Measurements from ENCODE around the gene IFI27L1. TPM values are rescaled to one million over a fixed set of nuclear protein-coding genes. Genes with fewer than 3 reads are reported as not detected.

The IFI27L1 gene
- total RNA-seq, 1 experiment from 2014 or later: 26.0 TPM

GRCh38 chr14:94114589-94115057, 33.5 kb downstream of the IFI27L1 start:
- ATAC-seq: no peak
- H3K9ac ChIP-seq (ENCODE audit: low read length): no peak overlapping the region
- H3K4me3 ChIP-seq (replicated peaks in 1 of 2; ENCODE audit: low read depth in 1 of 2, low read length in 2 of 2): no peak overlapping the region
- CTCF ChIA-PET: no interaction called here
- H3K4me1 ChIP-seq (ENCODE audit: control insufficient read depth in 1 of 2, insufficient read depth in 2 of 2, low read length in 2 of 2): peaks cover 0 to 18% of the 10 kb centered on the region in 2 experiments; a peak in 1 of 4 replicates
- H2AFZ ChIP-seq (ENCODE audit: low read depth, low read length, poor library complexity, severe bottlenecking): no peak overlapping the region
- DNase-seq (ENCODE audit: low read depth, low spot score): no peak
- RAD21 ChIA-PET (ENCODE audit: low non-redundant PET in 1 of 2, low total read pairs in 2 of 2, uncharacterized antibody in 2 of 2, unreplicated experiment in 2 of 2): no interaction called here
- POLR2A ChIA-PET: interaction anchor here (0.9 kb wide), 1 partner anchor 14 kb away, joined by 3 read pairs; no protein-coding TSS in a partner anchor
- no peak overlapping the region for H3K4me2 ChIP-seq (ENCODE audit: low read length)
- peaks cover 3% of the 10 kb centered on the region; the same call in 1 of the 2 replicates for H3K27me3 ChIP-seq (ENCODE audit: insufficient read depth, low read length)
- H4K20me1 ChIP-seq (ENCODE audit: insufficient read depth): no peaks in the 10 kb centered on the region
- no peaks in the 10 kb centered on the region for H3K79me2 ChIP-seq (ENCODE audit: insufficient read depth, low read length)
- no peaks in the 10 kb centered on the region for H3K9me2 ChIP-seq (ENCODE audit: insufficient read depth)
- TF ChIP-seq SRF (IDR thresholded peaks at IDR 0.05; ENCODE audit: low read depth) (no peak), CEBPB (IDR thresholded peaks at IDR 0.05; ENCODE audit: low read depth) (no peak), EZH2 (IDR thresholded peaks at IDR 0.05) (no peak), JUND (IDR thresholded peaks at IDR 0.05) (no peak), ATF3 (IDR thresholded peaks at IDR 0.05) (no peak), MAX (IDR thresholded peaks at IDR 0.05) (no peak), CBX3 (IDR thresholded peaks at IDR 0.05; ENCODE audit: low read depth) (no peak), POLR2AphosphoS5 (IDR thresholded peaks at IDR 0.05; ENCODE audit: low read depth, low read length) (no peak), POLR2A (IDR thresholded peaks at IDR 0.05; ENCODE audit: borderline replicate concordance, extremely low read depth, insufficient read depth, insufficient read length) (no peak), SP1 (IDR thresholded peaks at IDR 0.05; ENCODE audit: low read depth) (no peak)
- TF ChIP-seq, protein P1, sequence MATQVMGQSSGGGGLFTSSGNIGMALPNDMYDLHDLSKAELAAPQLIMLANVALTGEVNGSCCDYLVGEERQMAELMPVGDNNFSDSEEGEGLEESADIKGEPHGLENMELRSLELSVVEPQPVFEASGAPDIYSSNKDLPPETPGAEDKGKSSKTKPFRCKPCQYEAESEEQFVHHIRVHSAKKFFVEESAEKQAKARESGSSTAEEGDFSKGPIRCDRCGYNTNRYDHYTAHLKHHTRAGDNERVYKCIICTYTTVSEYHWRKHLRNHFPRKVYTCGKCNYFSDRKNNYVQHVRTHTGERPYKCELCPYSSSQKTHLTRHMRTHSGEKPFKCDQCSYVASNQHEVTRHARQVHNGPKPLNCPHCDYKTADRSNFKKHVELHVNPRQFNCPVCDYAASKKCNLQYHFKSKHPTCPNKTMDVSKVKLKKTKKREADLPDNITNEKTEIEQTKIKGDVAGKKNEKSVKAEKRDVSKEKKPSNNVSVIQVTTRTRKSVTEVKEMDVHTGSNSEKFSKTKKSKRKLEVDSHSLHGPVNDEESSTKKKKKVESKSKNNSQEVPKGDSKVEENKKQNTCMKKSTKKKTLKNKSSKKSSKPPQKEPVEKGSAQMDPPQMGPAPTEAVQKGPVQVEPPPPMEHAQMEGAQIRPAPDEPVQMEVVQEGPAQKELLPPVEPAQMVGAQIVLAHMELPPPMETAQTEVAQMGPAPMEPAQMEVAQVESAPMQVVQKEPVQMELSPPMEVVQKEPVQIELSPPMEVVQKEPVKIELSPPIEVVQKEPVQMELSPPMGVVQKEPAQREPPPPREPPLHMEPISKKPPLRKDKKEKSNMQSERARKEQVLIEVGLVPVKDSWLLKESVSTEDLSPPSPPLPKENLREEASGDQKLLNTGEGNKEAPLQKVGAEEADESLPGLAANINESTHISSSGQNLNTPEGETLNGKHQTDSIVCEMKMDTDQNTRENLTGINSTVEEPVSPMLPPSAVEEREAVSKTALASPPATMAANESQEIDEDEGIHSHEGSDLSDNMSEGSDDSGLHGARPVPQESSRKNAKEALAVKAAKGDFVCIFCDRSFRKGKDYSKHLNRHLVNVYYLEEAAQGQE (IDR thresholded peaks at IDR 0.05; ENCODE audit: low read depth): no peak
- H3K36me3 ChIP-seq (ENCODE audit: control insufficient read depth in 1 of 2, insufficient read depth in 2 of 2, low read length in 2 of 2): no peaks in the 10 kb centered on the region
- intact Hi-C loops (cut with micrococcal nuclease): no loop called here
- no TSS peak for BruUV-seq (replicated peaks)
- no peak overlapping the region for H3K27ac ChIP-seq (ENCODE audit: low read depth, low read length)
- peaks cover 0 to 5% of the 10 kb centered on the region in 2 experiments; a peak in 2 of 4 replicates for H3K9me3 ChIP-seq (ENCODE audit: control insufficient read depth in 1 of 2, insufficient read depth in 1 of 2, low read depth in 1 of 2, low read length in 2 of 2)

Measured in HCT116 (cell line).